GM10248 (cell line): ENCODE data around the gene ZNHIT6.
"Not testable (repeated sequence)": the region's sequence is repeated elsewhere in the genome, so short reads cannot be mapped to it uniquely, and the experiment has no call there.

Source experiments
- CTCF ChIA-PET: fragments of 300-600 bp; sonication (Branson Sonifier 250); formaldehyde crosslinking; extraction: SDS; loops from one replicate; lab custom pipeline; 2021; ENCODE audit warnings: antibody characterized with exemption; lab: Yijun Ruan, JAX
- POLR2A ChIA-PET: fragments of 350-650 bp; sonication (Branson Sonifier 250); formaldehyde crosslinking; extraction: SDS; loops from one replicate; lab custom pipeline; 2020; ENCODE audit warnings: antibody characterized with exemption; lab: Yijun Ruan, JAX
- DNase-seq: peaks from one replicate; pipeline ENCODE4 v3.0.0; 2012; ENCODE audit errors: extremely low spot score
- TF ChIP-seq, protein P1 (sequence below): IDR thresholded peaks from 2 replicates; pipeline ENCODE4 v1.5.1; 2012; ENCODE audit warnings: mild to moderate bottlenecking, low read depth; ENCODE audit errors: extremely low read depth, missing control alignments, control extremely low read depth

ZNHIT6 gene

DNA sequence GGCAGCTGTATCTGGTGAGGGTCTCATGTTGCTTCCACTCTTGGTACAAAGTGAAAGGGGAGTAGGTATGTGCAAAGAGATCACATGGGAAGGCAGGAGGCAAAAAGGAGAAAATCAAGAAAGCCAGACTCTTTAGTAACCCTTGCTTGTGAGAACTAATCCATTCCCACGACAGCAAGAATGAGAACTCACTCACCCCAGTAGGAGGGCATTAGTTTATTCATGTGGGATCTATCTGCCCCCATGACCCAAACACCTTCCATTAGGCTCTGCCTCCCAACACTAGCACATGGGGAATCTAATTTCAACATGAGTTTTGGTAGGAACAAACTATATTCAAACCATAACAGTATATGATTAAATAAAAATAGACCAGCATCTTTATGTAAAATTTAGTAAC is 57.6 kb downstream of the ZNHIT6 start:
- TF ChIP-seq, protein P1, sequence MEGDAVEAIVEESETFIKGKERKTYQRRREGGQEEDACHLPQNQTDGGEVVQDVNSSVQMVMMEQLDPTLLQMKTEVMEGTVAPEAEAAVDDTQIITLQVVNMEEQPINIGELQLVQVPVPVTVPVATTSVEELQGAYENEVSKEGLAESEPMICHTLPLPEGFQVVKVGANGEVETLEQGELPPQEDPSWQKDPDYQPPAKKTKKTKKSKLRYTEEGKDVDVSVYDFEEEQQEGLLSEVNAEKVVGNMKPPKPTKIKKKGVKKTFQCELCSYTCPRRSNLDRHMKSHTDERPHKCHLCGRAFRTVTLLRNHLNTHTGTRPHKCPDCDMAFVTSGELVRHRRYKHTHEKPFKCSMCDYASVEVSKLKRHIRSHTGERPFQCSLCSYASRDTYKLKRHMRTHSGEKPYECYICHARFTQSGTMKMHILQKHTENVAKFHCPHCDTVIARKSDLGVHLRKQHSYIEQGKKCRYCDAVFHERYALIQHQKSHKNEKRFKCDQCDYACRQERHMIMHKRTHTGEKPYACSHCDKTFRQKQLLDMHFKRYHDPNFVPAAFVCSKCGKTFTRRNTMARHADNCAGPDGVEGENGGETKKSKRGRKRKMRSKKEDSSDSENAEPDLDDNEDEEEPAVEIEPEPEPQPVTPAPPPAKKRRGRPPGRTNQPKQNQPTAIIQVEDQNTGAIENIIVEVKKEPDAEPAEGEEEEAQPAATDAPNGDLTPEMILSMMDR, result no peak
- ChIA-PET POLR2A (no interaction called here), CTCF (no interaction called here)
- DNase-seq, result no peak

DNA sequence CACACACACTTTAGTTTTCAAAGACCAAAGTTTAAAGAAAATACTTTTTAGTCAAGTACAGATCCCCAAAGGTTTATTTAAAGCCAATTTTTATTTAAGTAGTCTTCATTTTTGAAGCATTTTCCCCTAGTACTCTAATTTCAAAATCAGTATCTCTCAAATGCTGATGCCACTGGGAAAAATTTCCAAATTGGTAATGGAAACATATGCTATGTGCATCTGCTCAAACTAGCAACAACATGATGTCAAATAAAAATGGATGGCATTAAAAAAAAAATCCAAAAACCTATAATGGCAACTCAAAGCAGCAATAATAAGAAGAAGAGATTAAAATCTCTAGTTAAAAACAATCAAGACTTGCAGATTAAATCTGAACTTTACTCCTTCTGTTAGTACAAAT is 58.6 kb downstream of the ZNHIT6 start:
- ChIA-PET POLR2A (no interaction called here), CTCF (interaction anchor here (1.0 kb wide), 1 partner anchor 10 kb away, joined by 3 read pairs; no protein-coding TSS in a partner anchor)
- no peak for DNase-seq
- TF ChIP-seq, protein P1, result no peak

DNA sequence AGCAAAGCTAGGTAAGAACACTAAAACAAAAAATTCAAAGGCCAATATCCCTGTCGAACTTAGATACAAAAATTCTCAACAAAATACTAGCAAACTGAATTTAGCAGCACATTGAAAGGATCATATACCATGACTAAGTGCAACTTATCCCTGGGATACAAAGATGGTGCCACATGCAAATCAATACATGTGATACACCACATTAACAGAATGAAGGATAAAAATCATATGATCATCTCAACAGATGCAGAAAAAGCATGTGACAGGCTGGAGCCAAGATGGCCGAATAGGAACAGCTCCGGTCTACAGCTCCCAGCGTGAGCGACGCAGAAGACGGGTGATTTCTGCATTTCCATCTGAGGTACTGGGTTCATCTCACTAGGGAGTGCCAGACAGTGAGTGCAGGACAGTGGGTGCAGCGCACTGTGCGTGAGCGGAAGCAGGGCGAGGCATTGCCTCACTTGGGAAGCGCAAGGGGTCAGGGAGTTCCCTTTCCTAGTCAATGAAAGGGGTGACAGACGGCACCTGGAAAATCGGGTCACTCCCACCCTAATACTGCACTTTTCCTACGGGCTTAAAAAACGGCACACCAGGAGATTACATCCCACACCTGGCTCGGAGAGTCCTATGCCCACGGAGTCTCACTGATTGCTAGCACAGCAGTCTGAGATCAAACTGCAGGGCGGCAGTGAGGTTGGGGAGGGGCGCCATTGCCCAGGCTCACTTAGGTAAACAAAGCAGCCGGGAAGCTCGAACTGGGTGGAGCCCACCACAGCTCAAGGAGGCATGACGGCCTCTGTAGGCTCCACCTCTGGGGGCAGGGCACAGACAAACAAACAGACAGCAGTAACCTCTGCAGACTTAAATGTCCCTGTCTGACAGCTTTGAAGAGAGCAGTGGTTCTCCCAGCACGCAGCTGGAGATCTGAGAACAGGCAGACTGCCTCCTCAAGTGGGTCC is 66.4 kb downstream of the ZNHIT6 start:
- DNase-seq, CTCF ChIA-PET: not testable (repeated sequence)

DNA sequence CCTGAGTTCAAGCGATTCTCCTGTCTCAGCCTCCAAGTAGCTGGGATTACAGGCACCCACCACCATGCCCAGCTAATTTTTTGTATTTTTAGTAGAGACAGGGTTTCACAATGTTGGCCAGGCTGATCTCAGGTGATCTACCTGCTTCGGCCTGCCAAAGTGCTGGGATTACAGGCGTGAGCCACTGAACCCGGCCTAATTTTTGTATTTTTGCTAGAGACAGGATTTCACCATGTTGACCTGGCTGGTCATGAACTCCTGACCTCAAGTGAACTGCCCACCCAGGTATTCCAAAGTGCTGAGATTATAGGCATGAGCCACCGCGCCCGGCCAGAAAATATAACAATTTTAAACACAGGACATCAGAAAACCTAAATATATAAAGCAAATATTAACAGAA is 68.3 kb downstream of the ZNHIT6 start:
- CTCF ChIA-PET, DNase-seq, POLR2A ChIA-PET: not testable (repeated sequence)

More for the DNA sequence above, 66.4 kb downstream of the ZNHIT6 start:
- POLR2A ChIA-PET, result not testable (repeated sequence)

DNA sequence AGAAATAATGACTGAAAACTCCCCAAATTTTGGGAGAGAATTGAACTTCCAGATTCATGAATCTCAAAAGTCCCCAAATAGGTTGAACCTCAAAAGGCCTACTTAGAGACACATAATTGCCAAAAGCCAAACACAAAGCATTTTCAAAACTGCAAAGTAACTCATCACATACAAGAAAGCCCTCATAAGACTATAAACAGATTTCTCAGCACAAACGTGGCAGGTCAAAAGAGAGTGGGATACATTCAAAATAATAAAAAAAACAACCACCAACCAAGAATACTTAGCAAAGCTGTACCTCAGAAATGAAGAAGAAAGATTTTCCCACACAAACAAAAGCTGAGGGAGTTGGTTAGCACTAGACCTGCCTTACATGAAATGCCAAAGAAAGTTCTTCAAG is 69.8 kb downstream of the ZNHIT6 start:
- CTCF ChIA-PET, result interaction anchor here (1.6 kb wide), 1 partner anchor 16 kb away, joined by 4 read pairs; no protein-coding TSS in a partner anchor
- TF ChIP-seq, protein P1, result no peak
- no peak for DNase-seq
- POLR2A ChIA-PET, result no interaction called here

DNA sequence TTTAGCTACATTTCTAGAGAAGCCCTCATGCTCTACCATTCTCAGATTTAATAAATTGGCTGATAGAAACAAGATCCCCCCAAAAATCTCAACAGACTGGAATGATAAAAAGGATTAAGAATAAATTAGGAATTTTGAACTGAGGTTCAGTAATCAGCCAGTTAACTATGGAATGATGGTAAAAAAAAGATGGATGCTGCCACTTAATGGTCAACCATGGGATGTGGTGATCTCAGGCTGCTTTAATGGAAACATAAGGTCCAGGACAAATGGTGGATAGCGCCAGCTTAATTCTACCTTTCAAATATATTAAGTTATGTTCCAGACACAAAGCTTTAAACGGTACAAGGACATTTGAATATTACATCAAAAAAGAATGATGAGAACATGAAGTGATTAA is 77.7 kb downstream of the ZNHIT6 start:
- TF ChIP-seq, protein P1, result no peak
- ChIA-PET CTCF (interaction anchor here (1.1 to 2.1 kb wide), 2 partner anchors 19 to 21 kb away, joined by 4 to 5 read pairs; no protein-coding TSS in a partner anchor), POLR2A (no interaction called here)
- no peak for DNase-seq

DNA sequence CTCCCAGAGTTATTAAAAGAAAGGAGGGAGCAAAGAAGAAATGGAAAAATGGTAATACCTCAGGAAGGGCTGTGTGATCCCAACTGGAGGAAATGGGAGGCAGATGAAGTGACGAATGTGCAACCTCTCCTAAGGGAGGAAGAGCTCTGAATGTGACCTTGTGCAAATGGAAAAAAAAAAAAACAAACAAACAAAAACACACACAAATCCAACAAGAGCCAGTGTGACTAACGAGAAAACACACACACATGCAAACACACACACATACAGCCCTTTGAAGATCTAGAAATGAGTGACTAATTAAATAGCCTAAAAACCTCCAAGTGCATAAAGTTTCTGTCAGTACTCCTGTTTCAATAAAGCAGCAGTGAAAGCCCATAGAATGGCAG is 78.7 kb downstream of the ZNHIT6 start:
- ChIA-PET POLR2A (no interaction called here), CTCF (interaction anchor here (1.1 to 2.1 kb wide), 3 partner anchors 18 to 24 kb away, joined by 4 to 5 read pairs (median 4); no protein-coding TSS in a partner anchor)
- TF ChIP-seq, protein P1, result no peak
- no peak for DNase-seq
